HepG2 (cell line): ENCODE measurements around the gene RAC3. TPM values are rescaled to one million over a fixed set of nuclear protein-coding genes. Genes with fewer than 3 reads are reported as not detected.

Experiments
- ATAC-seq: fragments of 200-7000 bp; cut with Tn5 transposase; 3 replicates; pipeline ENCODE4 v1.9.1; 2020; ENCODE audit warnings: mild to moderate bottlenecking, moderate library complexity
- BruUV-seq: library from RNA; stranded (reverse); fragments of 400-500 nt; replicated peaks from 2 replicates; lab custom pipeline; 2021; lab: Mats Ljungman, UMichigan
- CTCF ChIA-PET: fragments of 300-600 bp; formaldehyde crosslinking; extraction: SDS; loops from one replicate; lab custom pipeline; 2021; ENCODE audit warnings: low total read pairs, inconsistent platforms, low intra/inter-chr PET ratio; lab: Yijun Ruan, JAX
- POLR2A ChIA-PET: fragments of 350-600 bp; sonication (Branson Sonifier 250); formaldehyde crosslinking; loops from one replicate; lab custom pipeline; 2020; ENCODE audit warnings: antibody characterized with exemption, inconsistent platforms; lab: Yijun Ruan, JAX
- DNase-seq: peaks from one replicate; pipeline ENCODE4 v3.0.0-alpha.2; 2015; ENCODE audit warnings: low spot score
- FAIRE-seq: peaks from 3 replicates; lab custom pipeline; 2011; peaks lifted over from hg19 to GRCh38; lab: Jason Lieb, UNC
- H2AFZ ChIP-seq: one replicate; pipeline ENCODE4 v1.6.1; 2011; ENCODE audit warnings: low read length, inconsistent platforms
- H3K27ac ChIP-seq: fragments of 300-600 bp; 3 replicates; pipeline ENCODE4 v1.8.0; 2011; ENCODE audit warnings: mixed run types, mild to moderate bottlenecking, mixed read lengths, low read length, inconsistent platforms; ENCODE audit not compliant: insufficient read depth; ENCODE audit errors: extremely low read length
- H3K27me3 ChIP-seq, 2 experiments: fragments of 200-600 bp in 1 of 2; 2 replicates in 1 of 2; 3 replicates in 1 of 2; pipeline versions ENCODE4 v1.6.0 to v1.8.0; 2011; ENCODE audit warnings: low read length in 2 of 2, mild to moderate bottlenecking in 2 of 2, moderate library complexity in 2 of 2, inconsistent platforms in 1 of 2; ENCODE audit not compliant: insufficient read depth in 2 of 2, control insufficient read depth in 1 of 2
- H3K36me3 ChIP-seq, 2 experiments: fragments of 200-600 bp in 1 of 2; replicated peaks in 1 of 2; 2 replicates in 1 of 2; 3 replicates in 1 of 2; pipeline versions ENCODE4 v1.5.1 to v1.8.0; 2011; ENCODE audit warnings: low read length in 2 of 2, inconsistent platforms in 1 of 2; ENCODE audit not compliant: insufficient read depth in 2 of 2, control insufficient read depth in 1 of 2
- H3K4me1 ChIP-seq: 2 replicates; pipeline ENCODE4 v1.5.1; 2012; ENCODE audit warnings: low read length, inconsistent platforms; ENCODE audit not compliant: insufficient read depth
- H3K4me2 ChIP-seq: 2 replicates; pipeline ENCODE4 v1.6.0; 2011; ENCODE audit warnings: low read depth, low read length, inconsistent platforms
- H3K4me3 ChIP-seq, 3 experiments: fragments of 200-600 bp in 1 of 3; sonication (generic), shearing (Covaris generic) in 1 of 3; replicated peaks in 1 of 3; 2 replicates each; pipeline ENCODE4 v1.5.1; 2011 to 2016; ENCODE audit warnings: low read length in 3 of 3, inconsistent platforms in 2 of 3, low read depth in 2 of 3, mild to moderate bottlenecking in 2 of 3, control low read depth in 1 of 3, mixed read lengths in 1 of 3; ENCODE audit not compliant: insufficient read depth in 1 of 3
- H3K79me2 ChIP-seq: one replicate; pipeline ENCODE4 v1.6.1; 2011; ENCODE audit warnings: low read length, inconsistent platforms; ENCODE audit not compliant: insufficient read depth
- H3K9ac ChIP-seq: 2 replicates; pipeline ENCODE4 v1.6.0; 2011; ENCODE audit warnings: mild to moderate bottlenecking, low read depth, low read length, inconsistent platforms; ENCODE audit not compliant: insufficient read depth
- H3K9me3 ChIP-seq: 2 replicates; pipeline ENCODE4 v1.5.1; 2012; ENCODE audit warnings: mild to moderate bottlenecking, low read length
- H4K20me1 ChIP-seq: 2 replicates; pipeline ENCODE4 v1.6.0; 2011; ENCODE audit warnings: inconsistent platforms, mild to moderate bottlenecking, low read length, moderate library complexity; ENCODE audit not compliant: insufficient read depth
- CBFB ChIP-seq: sonication (generic); formaldehyde crosslinking; IDR thresholded peaks from 2 replicates; pipeline ENCODE4 v1.4.0; 2020; ENCODE audit warnings: missing genetic modification reagents
- DDIT3 ChIP-seq: sonication (generic); formaldehyde crosslinking; IDR thresholded peaks from 2 replicates; pipeline ENCODE4 v1.4.0; 2020; ENCODE audit warnings: mild to moderate bottlenecking, missing genetic modification reagents
- GPBP1L1 ChIP-seq: sonication (generic); formaldehyde crosslinking; IDR thresholded peaks from 2 replicates; pipeline ENCODE4 v1.5.0; 2020; ENCODE audit warnings: mild to moderate bottlenecking, missing genetic modification reagents
- KAT7 ChIP-seq: IDR thresholded peaks from 2 replicates; pipeline ENCODE4 v1.6.1; 2018; ENCODE audit warnings: borderline replicate concordance, missing compliant biosample characterization
- MTF1 ChIP-seq: sonication (generic); formaldehyde crosslinking; IDR thresholded peaks from 2 replicates; pipeline ENCODE4 v1.5.0; 2020; ENCODE audit warnings: missing genetic modification reagents
- PITX1 ChIP-seq: sonication (generic); formaldehyde crosslinking; IDR thresholded peaks from 2 replicates; pipeline ENCODE4 v1.5.1; 2020; ENCODE audit warnings: mild to moderate bottlenecking, missing genetic modification reagents
- POLR2A ChIP-seq, 2 experiments: IDR thresholded peaks; 2 replicates each; pipeline ENCODE4 v1.6.1; 2011; ENCODE audit warnings: low read depth in 2 of 2, low read length in 2 of 2, mild to moderate bottlenecking in 1 of 2, moderate library complexity in 1 of 2; ENCODE audit not compliant: insufficient read depth in 1 of 2
- POLR2G ChIP-seq: fragments of 200-400 bp; formaldehyde crosslinking; IDR thresholded peaks from 2 replicates; pipeline ENCODE4 v1.6.1; 2018; ENCODE audit warnings: mild to moderate bottlenecking, low read depth, low read length, moderate library complexity
- SP1 ChIP-seq, 2 experiments: fragments of 450-650 bp in 1 of 2; sonication (generic) in 1 of 2; formaldehyde crosslinking in 1 of 2; IDR thresholded peaks; 2 replicates each; pipeline versions ENCODE4 v1.4.0 to v1.6.1; 2016 to 2020; ENCODE audit warnings: missing genetic modification reagents in 1 of 2
- SYNCRIP ChIP-seq: fragments of 200-400 bp; formaldehyde crosslinking; IDR thresholded peaks from 2 replicates; pipeline ENCODE4 v1.6.1; 2018; ENCODE audit warnings: mild to moderate bottlenecking, low read depth, low read length; ENCODE audit not compliant: insufficient read depth
- TBL1XR1 ChIP-seq: fragments of 150-350 bp; IDR thresholded peaks from 2 replicates; pipeline ENCODE4 v1.6.1; 2014; ENCODE audit warnings: borderline replicate concordance, low read length; ENCODE audit not compliant: partially characterized antibody
- TEF ChIP-seq: sonication (generic); formaldehyde crosslinking; IDR thresholded peaks from 2 replicates; pipeline ENCODE4 v1.5.0; 2020; ENCODE audit warnings: missing genetic modification reagents
- ZFP36L2 ChIP-seq: sonication (generic); formaldehyde crosslinking; IDR thresholded peaks from 2 replicates; pipeline ENCODE4 v1.4.0; 2020; ENCODE audit warnings: missing genetic modification reagents
- ZMAT3 ChIP-seq: sonication (generic); formaldehyde crosslinking; conservative IDR thresholded peaks from 2 replicates; pipeline ENCODE4 v1.7.0; 2021; ENCODE audit warnings: missing genetic modification reagents
- ZNF329 ChIP-seq: sonication (generic); formaldehyde crosslinking; IDR thresholded peaks from 2 replicates; pipeline ENCODE4 v1.9.0; 2021; ENCODE audit warnings: low read depth, mild to moderate bottlenecking, missing genetic modification reagents
- ZNF354B ChIP-seq: sonication (generic); formaldehyde crosslinking; IDR thresholded peaks from 2 replicates; pipeline ENCODE4 v1.8.0; 2022; ENCODE audit warnings: mild to moderate bottlenecking, missing genetic modification reagents
- ZNF674 ChIP-seq: sonication (generic); formaldehyde crosslinking; IDR thresholded peaks from 2 replicates; pipeline ENCODE4 v1.5.0; 2020; ENCODE audit warnings: low read depth, mild to moderate bottlenecking, missing genetic modification reagents
- ZSCAN9 ChIP-seq: IDR thresholded peaks from 2 replicates; pipeline ENCODE4 v1.6.1; 2016; ENCODE audit warnings: borderline replicate concordance
- WGBS: methylation state at CpG from one replicate; pipeline ENCODE4 v1.1.6; 2017; ENCODE audit warnings: low lambda C conversion rate; 5-methylcytosine and 5-hydroxymethylcytosine counted together
- in situ Hi-C: cut with HindIII; loops from 2 replicates; pipeline ENCODE4 v1.10.0; 2017; ENCODE audit warnings: low pct_unique_long_range_greater_than_20kb; ENCODE audit not compliant: extremely low pct_ligation_motif_present
- intact Hi-C: fragments of 100-400 bp; cut with micrococcal nuclease; formaldehyde crosslinking; loops from one replicate; pipeline ENCODE4 v1.10.0; 2022; ENCODE audit not compliant: unreplicated experiment
- polyA plus RNA-seq, 8 experiments: library from polyadenylated mRNA; depleted of rRNA in 3 of 8; stranded (reverse) in 7 of 8; unstranded in 1 of 8; fragments of >200 nt; fragmentation: Illumina TruSeq in 4 of 8; extraction: Trizol in 4 of 8; gene quantifications; 2 replicates each; pipeline versions ENCODE4 v1.2.1 to v1.2.3, GENCODE V29; 2011 to 2016; ENCODE audit warnings: low read depth in 4 of 8, missing spikeins in 1 of 8, mixed read lengths in 1 of 8; ENCODE audit not compliant: insufficient read depth in 1 of 8
- total RNA-seq, 5 experiments: library from RNA; depleted of rRNA; stranded (reverse); fragments of >200 nt; fragmentation: Illumina TruSeq; extraction: Trizol; gene quantifications; 2 replicates each; pipeline ENCODE4 v1.2.3, GENCODE V29; 2016; ENCODE audit warnings: low read depth in 1 of 5
- TF ChIP-seq, protein P1 (sequence below): sonication (generic); formaldehyde crosslinking; IDR thresholded peaks from 2 replicates; pipeline ENCODE4 v1.4.0; 2020; ENCODE audit warnings: missing genetic modification reagents
- TF ChIP-seq, protein P2 (sequence below): sonication (generic); formaldehyde crosslinking; IDR thresholded peaks from 2 replicates; pipeline ENCODE4 v1.5.0; 2020; ENCODE audit warnings: missing genetic modification reagents

The RAC3 gene
- total and polyA plus RNA-seq, 2 of the 13 experiments (the other 11 are each of a cell fraction or from before 2014, with no cell fraction given) = 10.5 to 21.3 TPM

DNA sequence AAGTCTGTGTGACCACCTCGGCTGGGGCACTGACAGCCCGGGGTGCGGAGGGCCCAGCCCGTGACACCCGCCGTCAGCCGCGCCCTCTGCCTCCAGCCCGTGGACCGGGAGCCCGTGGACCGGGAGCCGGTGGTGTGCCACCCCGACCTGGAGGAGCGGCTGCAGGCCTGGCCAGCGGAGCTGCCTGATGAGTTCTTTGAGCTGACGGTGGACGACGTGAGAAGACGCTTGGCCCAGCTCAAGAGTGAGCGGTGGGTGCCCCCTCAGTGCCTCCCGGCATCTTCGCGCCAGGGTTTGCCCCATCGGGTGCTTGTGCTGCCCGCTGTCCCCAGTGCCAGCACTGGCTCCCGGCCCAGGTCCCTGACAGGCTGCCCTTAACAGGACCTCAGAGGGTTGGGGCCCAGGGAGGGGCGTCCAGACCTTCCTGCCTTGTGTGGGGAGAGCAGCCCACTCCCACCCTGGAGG is 22.5 kb upstream of the RAC3 start (continued):
- no peak for TF ChIP-seq ZMAT3 (CRISPR knock-in tag)

DNA sequence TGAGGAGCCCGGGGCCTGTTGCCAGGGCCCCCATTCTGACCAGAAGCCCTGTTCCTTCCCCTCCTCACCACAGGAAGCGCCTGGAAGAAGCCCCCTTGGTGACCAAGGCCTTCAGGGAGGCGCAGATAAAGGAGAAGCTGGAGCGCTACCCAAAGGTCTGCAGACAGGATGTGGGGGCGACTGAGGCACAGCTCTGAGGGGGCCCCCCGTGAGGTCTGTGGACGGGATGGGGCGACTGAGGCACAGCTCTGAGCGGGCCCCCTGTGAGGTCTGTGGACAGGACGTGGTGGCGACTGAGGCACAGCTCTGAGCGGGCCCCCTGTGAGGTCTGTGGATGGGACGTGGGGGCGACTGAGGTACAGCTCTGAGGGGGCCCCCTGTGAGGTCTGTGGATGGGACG is 22.1 kb upstream of the RAC3 start:
- Histone ChIP-seq H3K79me2 (peaks cover 21% of the 10 kb centered on the region), H3K4me3 (no peak overlapping the region), H4K20me1 (no peaks in the 10 kb centered on the region), H3K27me3 (no peaks in the 10 kb centered on the region), H3K4me1 (peaks cover 72% of the 10 kb centered on the region), H3K9ac (no peak overlapping the region), H3K9me3 (no peaks in the 10 kb centered on the region), H3K36me3 (peaks cover 43 to 66% of the 10 kb centered on the region in 2 experiments), H2AFZ (no peak overlapping the region), H3K4me2 (no peak overlapping the region), H3K27ac (no peak overlapping the region)
- POLR2A ChIA-PET = interaction anchor here (1.5 to 1.9 kb wide), 4 partner anchors 8 to 17 kb away, joined by 7 to 9 read pairs (median 8); no protein-coding TSS in a partner anchor
- ATAC-seq = no peak
- in situ Hi-C loops (no loop called here), intact Hi-C loops (no loop called here)
- no TSS peak for BruUV-seq
- no peak for DNase-seq
- no peak for FAIRE-seq
- CTCF ChIA-PET = no interaction called here
- WGBS = 91% methylated on average over 12 of the region's 15 CpGs
- TF ChIP-seq GPBP1L1 (no peak), KAT7 (no peak), POLR2G (0 out of 2 replicates have a peak, but pooled peaks have one; percentile 3), DDIT3 (no peak), ZNF674 (CRISPR knock-in tag) (no peak), ZMAT3 (CRISPR knock-in tag) (no peak), ZNF329 (CRISPR knock-in tag) (no peak), PITX1 (CRISPR knock-in tag) (no peak), TBL1XR1 (no peak), CBFB (no peak), SYNCRIP (no peak), MTF1 (no peak), ZSCAN9 (CRISPR knock-in tag) (no peak), ZFP36L2 (CRISPR knock-in tag) (no peak), SP1 (IDR thresholded peaks at IDR 0.05) (no peak), SP1 (CRISPR knock-in tag; IDR thresholded peaks at IDR 0.05) (no peak), POLR2A (IDR thresholded peaks at IDR 0.05; ENCODE audit: insufficient read depth in 1 of 2, low read depth in 2 of 2, low read length in 2 of 2) (peak in 1 of 2 experiments; percentile 18; a peak in 1 of 4 replicates), ZNF354B (CRISPR knock-in tag) (no peak), TEF (CRISPR knock-in tag) (no peak)
- TF ChIP-seq, protein P1, sequence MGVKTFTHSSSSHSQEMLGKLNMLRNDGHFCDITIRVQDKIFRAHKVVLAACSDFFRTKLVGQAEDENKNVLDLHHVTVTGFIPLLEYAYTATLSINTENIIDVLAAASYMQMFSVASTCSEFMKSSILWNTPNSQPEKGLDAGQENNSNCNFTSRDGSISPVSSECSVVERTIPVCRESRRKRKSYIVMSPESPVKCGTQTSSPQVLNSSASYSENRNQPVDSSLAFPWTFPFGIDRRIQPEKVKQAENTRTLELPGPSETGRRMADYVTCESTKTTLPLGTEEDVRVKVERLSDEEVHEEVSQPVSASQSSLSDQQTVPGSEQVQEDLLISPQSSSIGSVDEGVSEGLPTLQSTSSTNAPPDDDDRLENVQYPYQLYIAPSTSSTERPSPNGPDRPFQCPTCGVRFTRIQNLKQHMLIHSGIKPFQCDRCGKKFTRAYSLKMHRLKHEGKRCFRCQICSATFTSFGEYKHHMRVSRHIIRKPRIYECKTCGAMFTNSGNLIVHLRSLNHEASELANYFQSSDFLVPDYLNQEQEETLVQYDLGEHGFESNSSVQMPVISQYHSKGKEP = no peak
- TF ChIP-seq, protein P2, sequence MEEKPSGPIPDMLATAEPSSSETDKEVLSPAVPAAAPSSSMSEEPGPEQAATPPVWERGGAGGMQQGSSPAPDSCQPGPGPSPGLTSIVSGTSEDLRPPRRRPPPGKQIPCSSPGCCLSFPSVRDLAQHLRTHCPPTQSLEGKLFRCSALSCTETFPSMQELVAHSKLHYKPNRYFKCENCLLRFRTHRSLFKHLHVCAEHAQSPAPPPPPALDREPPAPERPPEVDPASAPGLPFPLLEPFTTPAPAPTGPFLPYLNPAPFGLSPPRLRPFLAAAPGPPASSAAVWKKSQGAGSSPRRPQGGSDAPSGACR (CRISPR knock-in tag) = no peak
